ENCODE data around the gene SPATA2. TPM values are rescaled to one million over a fixed set of nuclear protein-coding genes. Genes with fewer than 3 reads are reported as not detected.

Gene SPATA2
- total RNA-seq, 1 experiment from 2014 or later: 6.6 TPM

GRCh38 chr20:49877386-49877921 is 37.9 kb downstream of the SPATA2 start:
- ChIA-PET RAD21 (ENCODE audit: low non-redundant PET in 1 of 2, low total read pairs in 2 of 2, uncharacterized antibody in 2 of 2, unreplicated experiment in 2 of 2) (no interaction called here), POLR2A (no interaction called here), CTCF (interaction anchor here (0.8 kb wide), 1 partner anchor 11 kb away, joined by 3 read pairs; no protein-coding TSS in a partner anchor)
- TF ChIP-seq POLR2AphosphoS5 (IDR thresholded peaks at IDR 0.05; ENCODE audit: low read depth, low read length) (no peak), TCF7L2 (IDR thresholded peaks at IDR 0.05; ENCODE audit: borderline replicate concordance, extremely low read depth, insufficient read depth, insufficient read length) (no peak), MAX (IDR thresholded peaks at IDR 0.05) (no peak), ATF3 (IDR thresholded peaks at IDR 0.05) (no peak), EGR1 (IDR thresholded peaks at IDR 0.05; ENCODE audit: low read depth) (no peak), CBX3 (IDR thresholded peaks at IDR 0.05; ENCODE audit: low read depth) (no peak), CTCF (IDR thresholded peaks at IDR 0.05 in 2 of 3, conservative IDR thresholded peaks at IDR 0.05 in 1 of 3; ENCODE audit: borderline replicate concordance in 1 of 3, insufficient read depth in 1 of 3, low read depth in 2 of 3, low read length in 2 of 3) (no peak), CEBPB (IDR thresholded peaks at IDR 0.05; ENCODE audit: low read depth) (no peak), SP1 (IDR thresholded peaks at IDR 0.05; ENCODE audit: low read depth) (no peak), YY1 (IDR thresholded peaks at IDR 0.05; ENCODE audit: extremely low read depth, insufficient replicate concordance, low read depth, low read length) (no peak), ELF1 (IDR thresholded peaks at IDR 0.05; ENCODE audit: borderline replicate concordance, low read depth) (no peak), RAD21 (IDR thresholded peaks at IDR 0.05; ENCODE audit: low read depth) (no peak), EZH2 (IDR thresholded peaks at IDR 0.05) (no peak), ZFX (IDR thresholded peaks at IDR 0.05) (no peak), JUND (IDR thresholded peaks at IDR 0.05) (no peak), POLR2A (IDR thresholded peaks at IDR 0.05; ENCODE audit: borderline replicate concordance, extremely low read depth, insufficient read depth, insufficient read length) (no peak), SIN3A (IDR thresholded peaks at IDR 0.05; ENCODE audit: low read depth) (no peak)
- Histone ChIP-seq H3K4me1 (ENCODE audit: control insufficient read depth in 1 of 2, insufficient read depth in 2 of 2, low read length in 2 of 2) (no peaks in the 10 kb centered on the region), H3K27me3 (ENCODE audit: insufficient read depth, low read length) (no peaks in the 10 kb centered on the region), H3K4me3 (replicated peaks in 1 of 2; ENCODE audit: low read depth in 1 of 2, low read length in 2 of 2) (no peak overlapping the region), H3K27ac (ENCODE audit: low read depth, low read length) (no peak overlapping the region), H3K36me3 (ENCODE audit: control insufficient read depth in 1 of 2, insufficient read depth in 2 of 2, low read length in 2 of 2) (no peaks in the 10 kb centered on the region), H3K79me2 (ENCODE audit: insufficient read depth, low read length) (no peaks in the 10 kb centered on the region), H3K9me2 (ENCODE audit: insufficient read depth) (no peaks in the 10 kb centered on the region), H3K9me3 (ENCODE audit: control insufficient read depth in 1 of 2, insufficient read depth in 1 of 2, low read depth in 1 of 2, low read length in 2 of 2) (no peaks in the 10 kb centered on the region), H2AFZ (ENCODE audit: low read depth, low read length, poor library complexity, severe bottlenecking) (no peak overlapping the region), H4K20me1 (ENCODE audit: insufficient read depth) (no peaks in the 10 kb centered on the region), H3K4me2 (ENCODE audit: low read length) (no peak overlapping the region), H3K9ac (ENCODE audit: low read length) (no peak overlapping the region)
- ATAC-seq: no peak
- no peak for DNase-seq (ENCODE audit: low read depth, low spot score)
- intact Hi-C loops (cut with micrococcal nuclease): no loop called here
- BruUV-seq (replicated peaks): no TSS peak
